K562 (cell line): ENCODE data around the gene CMIP. TPM values are rescaled to one million over a fixed set of nuclear protein-coding genes. Genes with fewer than 3 reads are reported as not detected.

Experiments used
- CREB1 ChIP-seq, 2 experiments: sonication (generic) in 1 of 2; formaldehyde crosslinking in 1 of 2; IDR thresholded peaks; 2 replicates each; pipeline versions ENCODE4 v1.6.1 to v1.8.0; 2012 to 2022; ENCODE audit warnings: inconsistent platforms in 1 of 2, mild to moderate bottlenecking in 1 of 2, missing genetic modification reagents in 1 of 2, moderate library complexity in 1 of 2
- CSDE1 ChIP-seq, 2 experiments: fragments of 450-650 bp; IDR thresholded peaks; 2 replicates each; pipeline ENCODE4 v1.6.1; 2016; ENCODE audit warnings: mild to moderate bottlenecking in 1 of 2
- DACH1 ChIP-seq: fragments of 450-650 bp; IDR thresholded peaks from 2 replicates; pipeline ENCODE4 v1.6.1; 2018; ENCODE audit not compliant: partially characterized antibody
- E2F6 ChIP-seq, 2 experiments: IDR thresholded peaks; 2 replicates each; pipeline ENCODE4 v1.6.1; 2011; ENCODE audit warnings: borderline replicate concordance in 1 of 2, control low read depth in 1 of 2, low read depth in 1 of 2, low read length in 1 of 2, mild to moderate bottlenecking in 1 of 2, mixed read lengths in 1 of 2, moderate library complexity in 1 of 2; ENCODE audit not compliant: insufficient read depth in 1 of 2, insufficient read length in 1 of 2, poor library complexity in 1 of 2, severe bottlenecking in 1 of 2; ENCODE audit errors: extremely low read depth in 1 of 2
- FOXP1 ChIP-seq: sonication (generic); formaldehyde crosslinking; IDR thresholded peaks from 2 replicates; pipeline ENCODE4 v1.8.0; 2022; ENCODE audit warnings: mild to moderate bottlenecking, missing genetic modification reagents
- HES1 ChIP-seq: fragments of 450-650 bp; IDR thresholded peaks from 2 replicates; pipeline ENCODE4 v1.6.1; 2016; ENCODE audit warnings: low read depth, mild to moderate bottlenecking, moderate library complexity
- KLF16 ChIP-seq: IDR thresholded peaks from 2 replicates; pipeline ENCODE4 v1.6.1; 2016; ENCODE audit warnings: antibody characterized with exemption
- MAFG ChIP-seq: fragments of 450-650 bp; conservative IDR thresholded peaks from 2 replicates; pipeline ENCODE4 v1.6.1; 2016; ENCODE audit warnings: missing genetic modification characterization, missing compliant biosample characterization
- MAZ ChIP-seq, 2 experiments: fragments of 450-650 bp in 1 of 2; sonication (generic) in 1 of 2; formaldehyde crosslinking; IDR thresholded peaks in 1 of 2; conservative IDR thresholded peaks in 1 of 2; 2 replicates each; pipeline versions ENCODE4 v1.4.0 to v1.5.0; 2020; ENCODE audit warnings: mild to moderate bottlenecking in 1 of 2, missing genetic modification reagents in 1 of 2
- NEUROD1 ChIP-seq: fragments of 150-350 bp; IDR thresholded peaks from 2 replicates; pipeline ENCODE4 v1.6.1; 2014; ENCODE audit warnings: borderline replicate concordance, low read length, low read depth; ENCODE audit not compliant: partially characterized antibody
- RB1 ChIP-seq: fragments of 450-650 bp; IDR thresholded peaks from 2 replicates; pipeline ENCODE4 v1.6.1; 2017; ENCODE audit warnings: low read depth, mild to moderate bottlenecking
- SMAD4 ChIP-seq: fragments of 250-450 bp; sonication (Bioruptor Pico); conservative IDR thresholded peaks from 2 replicates; pipeline ENCODE4 v1.8.0; 2021; ENCODE audit warnings: inconsistent platforms, mild to moderate bottlenecking, moderate library complexity
- USF2 ChIP-seq: sonication (generic); formaldehyde crosslinking; IDR thresholded peaks from 2 replicates; pipeline ENCODE4 v1.5.0; 2020; ENCODE audit warnings: missing genetic modification reagents
- ZNF354B ChIP-seq: fragments of 250-450 bp; sonication (Bioruptor Pico); IDR thresholded peaks from 2 replicates; pipeline ENCODE4 v1.4.0; 2020
- ZNF407 ChIP-seq: fragments of 450-650 bp; IDR thresholded peaks from 2 replicates; pipeline ENCODE4 v1.6.1; 2016; ENCODE audit warnings: low read depth
- polyA plus RNA-seq, 8 experiments: library from polyadenylated mRNA; depleted of rRNA in 4 of 8; stranded (reverse) in 5 of 8; unstranded in 3 of 8; fragments of >200 nt; fragmentation: Nextera tagmentation in 2 of 8; fragmentation: Illumina TruSeq in 1 of 8; extraction: Ambion mirVana in 2 of 8; extraction: Trizol in 1 of 8; gene quantifications; 2 replicates each; pipeline versions ENCODE4 v1.2.1 to v1.2.3, GENCODE V29; 2011 to 2014; ENCODE audit warnings: inconsistent platforms in 1 of 8, missing spikeins in 1 of 8
- total RNA-seq, 7 experiments: library from RNA; depleted of rRNA in 6 of 7; stranded (reverse); fragments of >200 nt in 6 of 7; fragmentation: Illumina TruSeq in 2 of 7; extraction: Trizol in 2 of 7; gene quantifications; 2 replicates each; pipeline versions ENCODE4 v1.2.1 to v1.2.3, GENCODE V29; 2011 to 2021; ENCODE audit warnings: low replicate concordance in 1 of 7

The CMIP gene
- total and polyA plus RNA-seq, 9 of the 15 experiments (the other 6 are each of a cell fraction or from before 2014, with no cell fraction given): 0.94 to 82.5 (median 10.3) TPM

GRCh38 chr16:81526935-81527334 is 82.3 kb downstream of the CMIP start (continued):
- TF ChIP-seq ZNF407: no peak
- TF ChIP-seq E2F6 (IDR thresholded peaks at IDR 0.05; ENCODE audit: borderline replicate concordance in 1 of 2, extremely low read depth in 1 of 2, insufficient read depth in 1 of 2, insufficient read length in 1 of 2, low read depth in 1 of 2, low read length in 1 of 2, poor library complexity in 1 of 2, severe bottlenecking in 1 of 2): no peak
- no peak for TF ChIP-seq FOXP1
- no peak for TF ChIP-seq CREB1 (IDR thresholded peaks at IDR 0.05)
- TF ChIP-seq CREB1 (CRISPR knock-in tag; IDR thresholded peaks at IDR 0.05): no peak
- no peak for TF ChIP-seq NEUROD1
- TF ChIP-seq MAZ (CRISPR knock-in tag; conservative IDR thresholded peaks at IDR 0.05 in 1 of 2, IDR thresholded peaks at IDR 0.05 in 1 of 2): peak; percentile 26 to 33; a peak in 1 of 4 replicates
- TF ChIP-seq DACH1: no peak
- no peak for TF ChIP-seq ZNF354B (CRISPR knock-in tag)
- TF ChIP-seq CSDE1 (IDR thresholded peaks at IDR 0.05): no peak
- TF ChIP-seq KLF16: no peak
- no peak for TF ChIP-seq RB1
- no peak for TF ChIP-seq HES1
- no peak for TF ChIP-seq USF2 (CRISPR knock-in tag)
- TF ChIP-seq SMAD4 (CRISPR knock-in tag): peak; percentile 51; the same call in 1 of the 2 replicates
- no peak for TF ChIP-seq MAFG (tag)
